ENCODE data around the gene TLL1.

TLL1 gene

GRCh38 chr4:165971933-165972332 lies 98.9 kb downstream of the TLL1 start:
- DNase-seq (ENCODE audit: low read depth), result no peak

GRCh38 chr4:165972747-165973146 lies 99.7 kb downstream of the TLL1 start:
- no peak for DNase-seq (ENCODE audit: low read depth)

- DNase-seq (ENCODE audit: low read depth), result no peak
Measured at GRCh38 chr4:165982934-165983333, 109.9 kb downstream of the TLL1 start.

- DNase-seq (ENCODE audit: low read depth), result no peak
Measured at GRCh38 chr4:165986956-165987698, 114.1 kb downstream of the TLL1 start.

- DNase-seq (ENCODE audit: low read depth), result no peak
Measured at GRCh38 chr4:165991325-165992180, 118.5 kb downstream of the TLL1 start.

GRCh38 chr4:165992283-165992682 lies 119.2 kb downstream of the TLL1 start:
- DNase-seq (ENCODE audit: low read depth), result no peak

- DNase-seq (ENCODE audit: low read depth), result no peak
Measured at GRCh38 chr4:165994701-165995100, 121.7 kb downstream of the TLL1 start.

- DNase-seq (ENCODE audit: low read depth), result no peak
Measured at GRCh38 chr4:166003811-166004210, 130.8 kb downstream of the TLL1 start.

GRCh38 chr4:166006217-166006616 lies 133.2 kb downstream of the TLL1 start:
- no peak for DNase-seq (ENCODE audit: low read depth)

GRCh38 chr4:166008510-166008909 lies 135.5 kb downstream of the TLL1 start:
- no peak for DNase-seq (ENCODE audit: low read depth)

GRCh38 chr4:166012129-166013030 lies 139.3 kb downstream of the TLL1 start:
- DNase-seq (ENCODE audit: low read depth), result no peak

- no peak for DNase-seq (ENCODE audit: low read depth)
Measured at GRCh38 chr4:166014411-166014810, 141.4 kb downstream of the TLL1 start.

GRCh38 chr4:166017804-166018203 lies 144.8 kb downstream of the TLL1 start:
- no peak for DNase-seq (ENCODE audit: low read depth)

GRCh38 chr4:166019441-166020220 lies 146.6 kb downstream of the TLL1 start:
- DNase-seq (ENCODE audit: low read depth), result no peak

- DNase-seq (ENCODE audit: low read depth), result no peak
Measured at GRCh38 chr4:166021617-166022016, 148.6 kb downstream of the TLL1 start.

- no peak for DNase-seq (ENCODE audit: low read depth)
Measured at GRCh38 chr4:166034965-166035364, 161.9 kb downstream of the TLL1 start.

- no peak for DNase-seq (ENCODE audit: low read depth)
Measured at GRCh38 chr4:166039822-166040221, 166.8 kb downstream of the TLL1 start.

GRCh38 chr4:166042510-166043055 lies 169.5 kb downstream of the TLL1 start:
- DNase-seq (ENCODE audit: low read depth), result no peak

GRCh38 chr4:166043801-166044200 lies 170.8 kb downstream of the TLL1 start:
- DNase-seq (ENCODE audit: low read depth), result no peak

- no peak for DNase-seq (ENCODE audit: low read depth)
Measured at GRCh38 chr4:166044871-166045270, 171.8 kb downstream of the TLL1 start.

GRCh38 chr4:166045457-166045856 lies 172.4 kb downstream of the TLL1 start:
- no peak for DNase-seq (ENCODE audit: low read depth)

Data from activated T-cell treated with anti-CD3 and anti-CD28 coated beads for 24 hours (primary cell).